DMS 273 (cell line): ENCODE measurements around the gene EPS15.
"Not testable (repeated sequence)": the region's sequence is repeated elsewhere in the genome, so short reads cannot be mapped to it uniquely, and the experiment has no call there.

Source experiments
- DNase-seq: peaks from one replicate; lab custom pipeline; 2025; ENCODE audit not compliant: unreplicated experiment; lab: John Stamatoyannopoulos, UW

EPS15 gene

GRCh38 chr1:51433972-51434510 lies 85.0 kb downstream of the EPS15 start:
- no peak for DNase-seq

- no peak for DNase-seq
Observed at GRCh38 chr1:51433269-51433971, 85.6 kb downstream of the EPS15 start.

GRCh38 chr1:51432146-51432545 lies 86.9 kb downstream of the EPS15 start:
- DNase-seq = no peak

- no peak for DNase-seq
Observed at GRCh38 chr1:51427438-51427837, 91.6 kb downstream of the EPS15 start.

GRCh38 chr1:51425955-51426354 lies 93.1 kb downstream of the EPS15 start:
- DNase-seq = no peak

GRCh38 chr1:51425273-51425672 lies 93.8 kb downstream of the EPS15 start:
- DNase-seq = no peak

GRCh38 chr1:51423073-51423821 lies 95.8 kb downstream of the EPS15 start:
- peak; percentile 17 for DNase-seq

- DNase-seq = peak; percentile 16
Observed at GRCh38 chr1:51422367-51423072, 96.5 kb downstream of the EPS15 start.

GRCh38 chr1:51421964-51422363 lies 97.1 kb downstream of the EPS15 start:
- DNase-seq = peak; percentile 87

GRCh38 chr1:51420867-51421627 lies 98.0 kb downstream of the EPS15 start:
- DNase-seq = peak; percentile 41

- peak; percentile 67 for DNase-seq
Observed at GRCh38 chr1:51418384-51418959, 100.6 kb downstream of the EPS15 start.

GRCh38 chr1:51417496-51418383 lies 101.3 kb downstream of the EPS15 start:
- DNase-seq = peak; percentile 93

GRCh38 chr1:51416910-51417309 lies 102.2 kb downstream of the EPS15 start:
- DNase-seq = no peak

GRCh38 chr1:51415963-51416362 lies 103.1 kb downstream of the EPS15 start:
- DNase-seq = peak; percentile 85

GRCh38 chr1:51414811-51415210 lies 104.3 kb downstream of the EPS15 start:
- DNase-seq = no peak

GRCh38 chr1:51411820-51412219 lies 107.2 kb downstream of the EPS15 start:
- DNase-seq = not testable (repeated sequence)

GRCh38 chr1:51410568-51411460 lies 108.3 kb downstream of the EPS15 start:
- DNase-seq = peak; percentile 58

GRCh38 chr1:51409755-51410541 lies 109.1 kb downstream of the EPS15 start:
- DNase-seq = not testable (repeated sequence)
